C4-2B (cell line): ENCODE measurements around the gene AUTS2.

Experiments used
- H3K27ac ChIP-seq: fragments of 450-650 bp; 2 replicates; pipeline ENCODE4 v1.5.1; 2017
- ZFX ChIP-seq: fragments of 450-650 bp; IDR thresholded peaks from 2 replicates; pipeline ENCODE4 v1.6.1; 2017
- TF ChIP-seq, protein P1 (sequence below): fragments of 450-650 bp; conservative IDR thresholded peaks from 2 replicates; pipeline ENCODE4 v1.5.1; 2017; ENCODE audit warnings: mild to moderate bottlenecking

Gene AUTS2

DNA sequence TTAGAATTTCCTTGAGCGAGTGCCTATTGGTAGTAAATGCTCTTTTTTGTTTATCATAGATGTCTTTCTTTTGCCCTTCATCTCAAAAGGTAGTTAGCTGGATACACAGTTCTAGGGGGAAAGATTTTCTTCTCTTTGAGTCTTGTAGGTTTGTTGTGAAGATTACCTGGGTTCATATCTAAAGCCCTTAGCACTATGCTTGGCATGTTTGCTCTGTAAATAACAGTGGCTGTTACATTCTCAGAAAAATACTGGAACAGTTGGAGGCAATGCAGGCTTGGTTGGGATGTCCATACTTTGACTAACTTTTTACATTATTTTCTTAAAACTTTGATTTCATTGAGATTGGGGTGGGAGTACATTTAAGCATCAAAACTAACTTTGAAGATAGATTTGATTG is 144.0 kb downstream of the AUTS2 start:
- no peak for TF ChIP-seq ZFX
- TF ChIP-seq, protein P1, sequence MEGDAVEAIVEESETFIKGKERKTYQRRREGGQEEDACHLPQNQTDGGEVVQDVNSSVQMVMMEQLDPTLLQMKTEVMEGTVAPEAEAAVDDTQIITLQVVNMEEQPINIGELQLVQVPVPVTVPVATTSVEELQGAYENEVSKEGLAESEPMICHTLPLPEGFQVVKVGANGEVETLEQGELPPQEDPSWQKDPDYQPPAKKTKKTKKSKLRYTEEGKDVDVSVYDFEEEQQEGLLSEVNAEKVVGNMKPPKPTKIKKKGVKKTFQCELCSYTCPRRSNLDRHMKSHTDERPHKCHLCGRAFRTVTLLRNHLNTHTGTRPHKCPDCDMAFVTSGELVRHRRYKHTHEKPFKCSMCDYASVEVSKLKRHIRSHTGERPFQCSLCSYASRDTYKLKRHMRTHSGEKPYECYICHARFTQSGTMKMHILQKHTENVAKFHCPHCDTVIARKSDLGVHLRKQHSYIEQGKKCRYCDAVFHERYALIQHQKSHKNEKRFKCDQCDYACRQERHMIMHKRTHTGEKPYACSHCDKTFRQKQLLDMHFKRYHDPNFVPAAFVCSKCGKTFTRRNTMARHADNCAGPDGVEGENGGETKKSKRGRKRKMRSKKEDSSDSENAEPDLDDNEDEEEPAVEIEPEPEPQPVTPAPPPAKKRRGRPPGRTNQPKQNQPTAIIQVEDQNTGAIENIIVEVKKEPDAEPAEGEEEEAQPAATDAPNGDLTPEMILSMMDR: no peak
- no peak overlapping the region for H3K27ac ChIP-seq

DNA sequence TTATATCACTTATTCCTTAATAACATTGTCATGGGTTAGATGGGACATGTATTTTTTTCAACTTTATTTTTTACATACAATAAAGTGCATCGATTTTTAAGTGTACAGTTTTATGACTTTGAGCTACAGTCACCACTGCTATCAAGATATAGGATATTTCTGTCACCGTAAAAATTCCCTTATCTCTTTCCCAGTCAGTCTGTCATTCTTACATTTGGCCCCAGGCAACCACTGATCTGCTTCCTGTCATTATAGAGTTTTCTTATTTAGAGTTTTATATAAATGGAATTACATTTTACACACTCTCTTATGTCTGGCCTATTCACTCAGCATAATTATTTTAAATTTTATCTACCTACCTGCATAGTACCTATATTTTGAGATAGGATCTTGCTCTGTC is 145.2 kb downstream of the AUTS2 start:
- H3K27ac ChIP-seq: no peak overlapping the region
- TF ChIP-seq ZFX: no peak
- TF ChIP-seq, protein P1: no peak

DNA sequence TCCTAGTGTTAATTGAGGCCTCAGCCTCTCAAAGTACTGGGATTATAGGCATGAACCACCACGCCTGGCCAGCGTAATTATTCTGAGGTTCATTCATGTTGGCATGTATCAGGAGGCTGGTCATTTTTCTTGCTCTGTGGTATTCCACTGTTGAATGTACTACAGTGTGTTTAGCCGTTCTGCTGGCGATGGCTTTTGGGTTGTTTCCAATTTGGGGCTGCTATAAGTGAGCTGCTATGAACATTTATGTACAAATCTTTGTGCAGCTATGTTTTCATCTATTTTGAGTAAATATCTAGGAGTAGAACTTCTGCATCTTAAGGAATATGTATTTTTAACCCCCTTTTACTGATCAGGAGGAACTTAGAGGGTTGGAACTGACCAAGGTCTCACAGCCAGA is 145.8 kb downstream of the AUTS2 start:
- TF ChIP-seq, protein P1: no peak
- no peak for TF ChIP-seq ZFX
- H3K27ac ChIP-seq: no peak overlapping the region

DNA sequence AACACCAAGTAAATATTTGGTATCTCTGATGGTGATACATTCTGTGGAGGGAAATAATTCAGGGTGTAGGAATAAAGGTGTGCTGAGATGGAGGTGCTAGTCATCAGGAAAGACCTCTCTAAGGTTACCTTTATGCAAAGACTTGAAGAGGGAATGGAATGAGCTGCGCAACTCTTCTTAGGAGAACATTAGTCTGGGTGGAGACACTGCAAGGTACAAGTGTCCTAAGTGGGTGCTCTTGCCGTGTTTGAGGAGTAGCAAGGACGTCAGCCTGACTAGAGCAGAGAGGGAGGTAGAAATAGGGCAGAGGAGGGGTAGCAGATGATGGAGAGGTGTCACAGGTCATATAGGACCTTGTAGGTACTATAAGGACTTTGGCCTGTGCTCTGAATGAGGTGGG is 148.1 kb downstream of the AUTS2 start:
- no peak overlapping the region for H3K27ac ChIP-seq
- no peak for TF ChIP-seq ZFX
- TF ChIP-seq, protein P1: no peak

DNA sequence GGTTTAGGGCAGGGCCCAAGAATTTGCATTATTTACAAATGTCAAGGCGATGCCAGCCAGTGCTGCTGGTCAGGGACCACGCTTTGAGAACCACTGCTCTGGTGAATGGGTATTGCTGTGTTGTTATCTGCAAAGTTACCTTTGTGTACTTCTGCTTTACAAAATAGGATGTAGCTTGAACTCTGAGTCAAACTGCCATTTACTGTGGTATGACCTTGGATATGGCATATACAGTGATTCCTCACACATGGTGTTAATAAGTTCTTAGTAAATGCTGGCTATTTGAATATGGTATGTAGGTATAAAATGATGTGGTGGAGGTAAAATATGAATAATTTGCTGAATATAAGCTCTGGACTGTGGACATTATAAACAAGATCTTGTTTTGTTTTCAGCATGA is 148.9 kb downstream of the AUTS2 start:
- no peak for TF ChIP-seq ZFX
- TF ChIP-seq, protein P1: no peak
- no peak overlapping the region for H3K27ac ChIP-seq

DNA sequence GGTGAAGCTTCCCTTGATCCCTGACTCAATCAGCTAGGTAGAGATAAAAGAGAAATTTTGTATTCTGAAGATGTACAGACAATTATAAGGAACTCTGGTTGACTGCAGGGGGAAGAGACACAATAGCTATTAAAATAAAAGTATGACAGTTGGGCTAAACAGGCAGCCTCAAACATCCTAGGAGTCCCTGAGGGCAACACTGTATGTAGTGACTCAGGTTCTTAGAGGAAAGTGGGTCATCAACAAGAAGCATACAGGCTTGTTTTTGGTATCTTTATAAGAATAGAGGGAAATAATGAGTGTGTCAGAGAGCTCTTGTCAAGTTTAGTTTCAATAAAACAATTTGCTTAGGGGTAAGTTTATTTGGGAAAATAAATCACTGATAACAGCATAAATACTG is 150.3 kb downstream of the AUTS2 start:
- no peak for TF ChIP-seq ZFX
- TF ChIP-seq, protein P1: no peak
- H3K27ac ChIP-seq: no peak overlapping the region

DNA sequence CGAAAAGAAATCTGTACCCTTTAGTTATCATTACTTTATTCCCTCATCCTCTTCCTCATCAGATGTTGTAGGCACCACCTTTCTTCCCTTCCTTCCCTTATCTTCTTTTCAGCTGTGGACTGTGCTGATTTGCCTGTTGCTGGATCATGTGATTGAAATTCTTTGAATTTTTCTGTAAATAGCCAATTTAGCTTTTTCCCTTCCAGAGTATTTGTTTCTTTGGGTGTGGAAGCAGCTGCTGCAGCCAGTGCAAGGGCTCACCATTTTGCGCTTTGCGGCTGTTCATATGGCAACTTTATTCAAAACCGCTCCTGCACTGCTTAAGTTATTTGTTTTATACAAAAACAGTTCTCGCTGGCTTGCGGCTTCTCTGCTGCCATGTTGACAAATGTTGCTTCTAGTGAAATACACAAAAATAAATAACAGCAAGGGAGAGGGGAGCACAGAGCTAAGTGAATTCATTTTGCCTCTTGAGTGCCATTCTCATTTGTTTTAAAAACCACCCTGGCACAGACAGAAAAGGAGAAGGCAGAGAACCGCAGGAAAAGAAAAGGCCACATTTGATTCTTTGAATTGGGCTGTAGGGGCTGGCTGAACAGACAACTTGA is 151.2 kb downstream of the AUTS2 start:
- H3K27ac ChIP-seq: no peak overlapping the region
- TF ChIP-seq, protein P1: no peak
- no peak for TF ChIP-seq ZFX
